ENCODE results near the gene CCDC85C.

Gene CCDC85C

DNA sequence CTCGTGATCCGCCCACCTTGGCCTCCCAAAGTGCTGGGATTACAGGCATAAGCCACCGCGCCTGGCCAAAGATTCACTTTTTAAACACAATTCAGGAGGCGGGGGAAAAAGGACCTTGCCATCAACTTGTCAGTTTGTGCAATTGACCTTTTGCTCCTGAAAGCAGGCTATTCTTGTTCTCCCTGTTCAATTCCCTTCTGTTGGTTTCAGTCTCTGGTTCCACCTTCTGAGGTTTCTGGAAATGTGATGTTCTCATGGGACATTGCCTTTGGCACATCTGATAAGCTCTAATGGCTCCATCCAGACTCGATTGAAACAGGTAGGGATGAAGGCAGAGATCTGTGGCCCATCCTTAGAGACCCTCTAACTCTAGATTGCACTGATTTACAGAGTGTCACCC is 17.9 kb upstream of the CCDC85C start:
- TF ChIP-seq, protein P1, sequence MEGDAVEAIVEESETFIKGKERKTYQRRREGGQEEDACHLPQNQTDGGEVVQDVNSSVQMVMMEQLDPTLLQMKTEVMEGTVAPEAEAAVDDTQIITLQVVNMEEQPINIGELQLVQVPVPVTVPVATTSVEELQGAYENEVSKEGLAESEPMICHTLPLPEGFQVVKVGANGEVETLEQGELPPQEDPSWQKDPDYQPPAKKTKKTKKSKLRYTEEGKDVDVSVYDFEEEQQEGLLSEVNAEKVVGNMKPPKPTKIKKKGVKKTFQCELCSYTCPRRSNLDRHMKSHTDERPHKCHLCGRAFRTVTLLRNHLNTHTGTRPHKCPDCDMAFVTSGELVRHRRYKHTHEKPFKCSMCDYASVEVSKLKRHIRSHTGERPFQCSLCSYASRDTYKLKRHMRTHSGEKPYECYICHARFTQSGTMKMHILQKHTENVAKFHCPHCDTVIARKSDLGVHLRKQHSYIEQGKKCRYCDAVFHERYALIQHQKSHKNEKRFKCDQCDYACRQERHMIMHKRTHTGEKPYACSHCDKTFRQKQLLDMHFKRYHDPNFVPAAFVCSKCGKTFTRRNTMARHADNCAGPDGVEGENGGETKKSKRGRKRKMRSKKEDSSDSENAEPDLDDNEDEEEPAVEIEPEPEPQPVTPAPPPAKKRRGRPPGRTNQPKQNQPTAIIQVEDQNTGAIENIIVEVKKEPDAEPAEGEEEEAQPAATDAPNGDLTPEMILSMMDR (IDR thresholded peaks at IDR 0.05; ENCODE audit: low read depth, low read length): no peak
- DNase-seq (ENCODE audit: extremely low read depth, low read depth): no peak

DNA sequence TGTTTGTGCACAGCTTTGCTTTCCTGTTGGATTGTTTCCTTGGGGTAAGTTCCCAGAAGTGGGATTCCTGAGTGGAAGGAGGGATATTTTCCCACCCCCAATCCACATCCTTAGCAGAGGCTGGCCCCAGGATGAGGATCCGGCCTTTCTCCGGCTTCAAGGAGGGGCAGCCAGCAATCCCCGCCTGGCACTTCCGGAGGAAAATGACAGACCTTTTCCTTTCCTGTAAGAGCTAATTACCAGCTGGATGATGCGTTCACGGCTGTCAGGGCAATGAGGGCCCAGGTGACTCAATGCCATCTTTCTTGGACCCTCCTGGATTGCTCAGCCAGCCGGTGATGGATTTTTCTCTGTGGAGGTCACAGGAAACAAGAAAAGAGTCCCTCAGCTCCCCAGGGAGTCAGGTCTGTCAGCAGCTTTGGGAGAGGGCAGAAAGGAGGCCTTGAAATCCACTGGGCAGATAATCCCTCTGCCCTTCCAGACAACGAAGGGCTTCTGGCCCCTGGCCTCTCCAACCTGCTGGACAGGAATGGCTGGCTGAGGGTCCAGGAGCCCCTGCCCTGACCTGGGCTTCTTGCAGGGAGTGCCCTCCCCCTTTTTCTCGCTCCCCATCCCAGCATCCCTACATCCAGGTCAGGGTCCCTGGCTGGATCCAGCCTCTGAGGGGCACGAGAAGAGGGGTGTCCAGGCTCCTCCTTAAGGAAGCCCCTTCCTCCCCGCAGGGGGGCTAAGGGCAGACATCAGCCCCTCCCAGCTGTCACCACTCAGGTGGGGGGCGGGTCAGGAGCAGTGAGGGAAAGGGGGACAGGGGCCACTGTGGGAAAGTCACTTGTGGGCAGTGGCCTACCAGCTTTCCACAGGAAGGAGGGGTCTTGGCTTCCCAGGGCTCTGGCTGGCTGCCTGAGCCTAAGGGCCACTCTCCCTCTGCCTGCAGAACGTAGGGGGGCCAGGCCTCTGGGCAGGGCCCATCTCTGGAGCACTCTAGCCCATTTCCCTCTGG is 16.1 kb upstream of the CCDC85C start:
- DNase-seq (ENCODE audit: extremely low read depth, low read depth): no peak
- TF ChIP-seq, protein P1 (IDR thresholded peaks at IDR 0.05; ENCODE audit: low read depth, low read length): no peak

DNA sequence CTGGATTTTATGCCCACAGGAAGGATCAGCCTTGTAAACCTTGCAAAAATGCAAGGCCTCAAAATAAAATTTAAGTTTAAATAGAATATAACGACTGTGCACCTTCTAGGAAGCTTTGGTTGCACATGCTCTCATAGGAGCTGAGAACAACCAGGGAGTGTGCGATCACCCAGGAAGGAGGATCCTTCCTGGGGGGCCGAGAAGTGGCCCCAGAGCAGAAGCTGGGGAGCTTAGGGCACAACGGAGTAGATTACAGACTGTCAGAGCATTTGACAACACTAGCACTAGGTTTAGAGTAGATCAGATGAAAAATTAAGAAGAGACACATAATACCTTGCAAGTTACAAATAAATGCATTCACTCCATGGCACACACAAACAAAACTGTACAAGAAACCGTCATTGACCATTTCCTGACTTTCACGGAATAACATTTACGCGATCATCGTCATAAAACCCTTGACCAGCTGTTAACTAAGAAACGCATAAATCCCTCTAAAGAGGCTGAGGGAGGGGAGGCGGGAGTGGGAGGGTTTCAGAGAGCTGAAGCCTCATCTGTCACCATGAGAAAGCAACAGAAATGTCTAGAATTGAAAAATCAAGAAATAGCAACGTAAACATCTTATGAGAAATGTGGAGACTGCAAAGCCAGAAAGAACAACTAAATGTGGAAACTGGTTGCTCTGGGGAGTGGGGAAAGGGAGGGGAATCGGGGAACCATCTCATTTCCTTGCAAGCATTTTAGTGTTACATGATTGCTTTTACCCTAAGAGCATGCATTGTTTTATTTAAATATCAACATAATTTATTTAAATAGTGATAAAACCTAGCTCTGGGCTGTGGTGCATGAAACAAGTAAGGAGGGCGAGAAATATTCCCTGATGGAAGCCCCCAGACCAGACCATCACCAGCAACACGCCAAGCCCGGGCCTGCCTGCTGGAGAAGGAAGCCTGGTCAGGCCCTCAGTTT is 13.1 kb upstream of the CCDC85C start:
- TF ChIP-seq, protein P1 (IDR thresholded peaks at IDR 0.05; ENCODE audit: low read depth, low read length): no peak

DNA sequence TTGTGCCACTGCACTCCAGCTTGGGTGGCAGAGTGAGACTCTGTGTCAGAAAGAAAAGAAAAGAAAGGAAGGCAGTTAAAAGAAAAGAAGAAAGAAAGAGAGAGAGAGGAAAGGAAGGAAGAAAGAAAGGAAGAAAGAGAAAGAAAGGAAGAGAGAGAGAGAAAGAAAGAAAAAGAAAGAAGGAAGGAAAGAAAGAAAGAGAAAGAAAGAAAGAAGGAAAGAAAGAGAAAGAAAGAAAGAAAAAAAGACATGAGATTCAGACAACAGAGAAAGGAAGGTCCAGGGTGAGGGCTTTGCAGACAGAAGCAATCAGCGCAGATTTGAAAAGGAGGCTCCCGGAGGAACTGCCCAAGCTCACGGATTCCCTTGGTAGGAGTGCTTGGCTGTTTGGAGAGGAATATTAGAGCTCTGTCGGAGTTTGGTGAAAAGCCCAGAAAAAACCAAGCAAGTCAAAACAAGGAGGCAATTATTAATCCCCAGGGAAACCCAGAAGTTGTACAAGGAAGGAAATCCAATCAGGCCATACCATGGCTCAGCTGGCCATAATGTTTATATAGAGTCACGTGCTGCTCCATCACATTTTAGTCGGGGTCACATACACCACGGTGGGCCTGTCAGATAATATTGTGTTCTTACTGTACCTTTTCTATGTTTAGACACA is 11.6 kb upstream of the CCDC85C start:
- no peak for DNase-seq (ENCODE audit: extremely low read depth, low read depth)
- TF ChIP-seq, protein P1 (IDR thresholded peaks at IDR 0.05; ENCODE audit: low read depth, low read length): no peak

More for the DNA sequence above, 13.1 kb upstream of the CCDC85C start:
- no peak for DNase-seq (ENCODE audit: extremely low read depth, low read depth)

DNA sequence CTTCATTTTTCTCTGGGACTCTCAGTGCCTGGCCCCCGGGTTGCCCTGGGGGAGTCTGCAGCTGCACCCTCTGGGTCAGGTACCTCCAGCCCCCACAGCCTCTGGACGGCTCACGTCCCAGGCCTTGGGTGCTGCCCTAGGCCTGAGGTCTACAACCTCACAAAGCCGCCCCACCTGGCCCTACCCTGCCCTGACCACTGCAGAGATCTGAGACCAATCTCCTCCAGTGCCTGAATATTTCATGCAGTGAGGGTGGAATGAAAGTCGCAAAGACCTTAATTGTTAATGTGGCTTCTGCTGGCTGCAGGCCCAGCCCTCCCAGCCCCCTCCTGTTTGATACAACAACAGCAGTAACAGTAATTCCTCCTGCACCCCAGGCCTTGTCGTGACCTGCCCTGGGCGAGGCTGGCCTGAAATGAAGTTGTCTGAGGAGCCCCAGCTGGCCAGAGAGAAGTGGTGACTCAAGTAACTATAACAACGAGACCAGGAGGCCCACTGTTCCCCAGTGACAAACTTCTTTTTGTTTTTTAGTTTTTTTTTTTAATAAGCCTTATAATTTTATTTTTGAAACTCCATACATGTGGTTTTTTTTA is 8.8 kb upstream of the CCDC85C start:
- DNase-seq (ENCODE audit: extremely low read depth, low read depth): no peak
- TF ChIP-seq, protein P1 (IDR thresholded peaks at IDR 0.05; ENCODE audit: low read depth, low read length): no peak

DNA sequence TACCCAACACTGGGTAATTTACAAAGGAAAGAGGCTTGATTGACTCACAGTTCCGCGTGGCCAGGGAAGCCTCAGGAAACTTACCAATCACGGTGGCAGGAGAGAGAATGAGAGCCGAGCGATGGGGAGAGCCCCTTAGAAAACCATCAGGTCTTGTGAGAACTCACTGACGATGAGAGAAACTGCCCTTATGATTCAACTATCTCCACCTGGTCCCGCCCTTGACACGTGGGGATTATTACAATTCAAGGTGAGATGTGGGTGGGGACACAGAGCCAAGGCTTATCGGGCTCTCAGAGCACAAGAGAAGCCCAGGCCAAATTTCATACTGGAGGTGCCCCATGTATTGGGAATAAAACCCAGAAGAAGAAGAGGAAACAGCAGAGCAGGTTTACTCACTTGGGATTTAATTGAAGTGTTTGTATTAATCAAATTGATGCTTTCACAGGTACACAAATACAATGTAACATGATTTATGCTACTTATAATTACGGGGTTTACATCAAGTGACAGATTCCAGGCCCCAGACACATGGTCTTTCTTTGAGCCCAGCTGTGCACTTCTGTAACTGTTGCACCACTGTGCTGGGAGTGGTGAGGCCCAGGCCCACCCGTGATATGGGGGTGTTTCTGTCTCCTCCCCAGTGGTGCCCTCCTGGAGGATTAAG is 8.2 kb upstream of the CCDC85C start:
- no peak for DNase-seq (ENCODE audit: extremely low read depth, low read depth)
- TF ChIP-seq, protein P1 (IDR thresholded peaks at IDR 0.05; ENCODE audit: low read depth, low read length): no peak

Measured in AG09319 (cell line).